AG08396 (cell line): ENCODE data around the gene LRRN1.

Source experiments
- DNase-seq: peaks from one replicate; pipeline ENCODE4 v3.0.0; 2012; ENCODE audit warnings: low spot score, mixed read lengths

The LRRN1 gene

DNA sequence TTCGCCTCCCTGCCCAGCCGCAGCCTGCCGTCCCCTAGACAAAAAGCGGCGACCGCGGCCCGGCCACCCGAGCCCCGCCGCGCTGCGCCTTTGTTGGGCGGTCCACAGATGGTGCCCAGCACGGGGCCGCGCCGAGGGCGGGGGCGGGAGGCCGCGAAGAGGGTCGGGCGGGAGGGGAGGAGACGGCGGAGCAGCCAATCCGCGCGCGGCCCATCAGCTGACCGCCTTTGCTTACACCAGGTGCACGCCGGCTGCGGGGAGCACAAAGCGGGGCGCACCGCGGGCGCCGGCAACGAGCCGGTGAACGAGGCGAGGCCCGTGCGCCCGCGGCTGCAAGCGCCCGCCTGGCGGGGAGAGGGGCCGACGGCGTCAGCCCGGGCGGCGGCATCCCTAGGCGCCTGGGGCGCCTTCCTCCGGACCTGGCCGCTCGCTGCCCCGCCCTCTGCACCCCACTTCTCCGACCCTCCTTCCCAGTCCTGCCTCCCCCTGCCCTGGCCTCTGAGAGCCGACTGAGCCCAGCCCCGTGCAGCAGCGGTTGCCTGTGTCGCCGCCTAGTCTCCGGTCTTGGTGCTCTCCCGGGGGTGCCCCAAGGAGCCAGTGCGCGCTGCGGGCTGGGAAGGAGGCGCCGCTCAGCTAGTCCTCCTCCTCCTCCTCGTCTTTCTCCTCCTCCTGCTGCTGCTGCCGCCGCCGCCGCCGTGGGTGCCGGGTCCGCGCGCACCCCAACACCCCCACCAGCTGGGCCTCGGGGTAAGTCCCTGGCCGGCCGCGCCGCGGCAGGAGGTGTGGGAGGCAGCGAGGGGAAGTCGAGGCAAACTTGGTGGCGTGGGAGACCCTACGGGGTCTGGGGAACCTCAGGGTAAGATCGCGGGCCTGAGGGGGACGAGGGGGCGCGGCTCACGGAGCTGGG is at the start of gene LRRN1:
TSS of gene LRRN1 (plus strand) at position 259 of the 907 bp plus-strand sequence. CDS start 45,211 bp downstream, outside the sequence.
- no peak for DNase-seq

- no peak for DNase-seq
Observed at GRCh38 chr3:3753416-3753815, 45.8 kb upstream of the LRRN1 start.

DNA sequence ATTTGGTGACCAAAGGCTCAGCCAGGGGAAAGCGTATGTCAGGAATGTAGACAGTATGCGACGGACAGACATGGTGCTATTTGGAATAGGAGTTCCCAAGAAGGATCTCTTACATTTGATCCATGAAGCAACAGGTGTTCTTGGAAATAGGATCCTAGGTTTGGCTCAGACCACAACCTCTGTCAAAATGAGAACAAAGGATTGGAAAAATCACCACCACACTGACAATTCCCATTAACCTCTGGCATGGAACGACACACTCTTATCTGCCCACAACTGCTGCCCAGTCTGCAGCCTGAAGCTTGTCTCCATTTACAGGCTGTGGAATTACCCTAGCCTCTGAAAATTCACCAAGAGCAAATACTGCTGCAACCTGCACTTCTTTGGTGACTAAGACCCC is 33.6 kb upstream of the LRRN1 start:
- DNase-seq: no peak

- DNase-seq: no peak
Observed at GRCh38 chr3:3766140-3766539, 33.1 kb upstream of the LRRN1 start.

DNA sequence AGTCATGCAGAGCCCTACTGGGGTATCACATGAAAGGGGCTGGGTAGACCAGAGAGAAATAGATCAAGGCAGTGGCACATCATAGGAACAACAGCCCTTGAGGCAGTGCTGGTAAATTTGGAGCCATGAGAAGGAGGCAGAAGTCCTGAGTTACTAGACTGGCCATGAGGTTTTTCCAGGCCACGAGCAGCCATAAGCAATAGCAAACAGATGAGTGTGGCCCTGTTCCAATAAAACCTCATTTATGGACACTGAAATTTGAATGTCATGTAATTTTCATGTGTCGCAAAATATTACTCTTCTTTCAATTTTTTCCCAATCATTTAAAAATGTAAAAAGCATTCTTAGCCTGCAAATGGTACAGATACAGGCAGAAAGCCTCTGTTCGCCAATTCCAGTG is 28.1 kb upstream of the LRRN1 start:
- DNase-seq: no peak

DNA sequence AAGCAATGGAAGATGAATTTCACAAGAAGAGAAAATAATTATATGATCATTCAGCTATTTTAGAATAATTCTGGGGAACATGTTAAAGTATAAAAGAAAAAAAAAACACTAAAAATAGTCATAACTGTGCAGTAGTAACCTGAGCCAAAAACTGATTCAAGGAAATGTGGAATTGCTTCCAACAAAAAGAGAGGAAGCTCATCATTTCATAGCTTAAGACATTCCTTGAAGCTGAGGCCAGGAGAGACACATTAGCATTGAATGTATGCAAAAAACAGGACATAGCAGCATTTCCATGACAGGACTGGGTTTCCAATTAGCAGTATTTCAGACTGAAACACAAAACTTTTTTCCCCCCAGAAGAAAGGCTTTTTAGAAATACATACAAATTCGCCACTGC is 27.7 kb upstream of the LRRN1 start:
- DNase-seq: no peak

GRCh38 chr3:3772338-3772737 is 26.9 kb upstream of the LRRN1 start:
- DNase-seq: no peak

DNA sequence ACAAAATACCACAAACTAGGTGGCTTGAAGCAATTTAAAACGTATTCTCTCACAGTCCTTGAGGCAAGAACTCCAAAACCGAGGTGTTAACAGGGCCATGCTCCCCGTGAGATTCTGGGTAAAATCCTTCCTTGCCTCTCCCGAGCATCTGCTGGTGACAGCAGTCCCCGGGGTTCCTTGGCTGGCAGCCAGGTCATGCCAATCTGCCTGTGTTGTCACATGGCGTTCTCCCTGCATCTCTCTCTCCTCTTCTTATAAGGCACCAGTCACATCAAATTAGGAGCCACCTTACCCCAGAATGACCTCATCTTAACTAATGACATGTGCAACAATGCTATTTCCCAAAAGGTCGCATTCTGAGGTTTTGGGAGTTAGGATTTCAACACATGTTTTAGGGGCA is 26.3 kb upstream of the LRRN1 start:
- DNase-seq: no peak

GRCh38 chr3:3776607-3777006 is 22.6 kb upstream of the LRRN1 start:
- DNase-seq: no peak

- DNase-seq: no peak
Observed at GRCh38 chr3:3778216-3778615, 21.0 kb upstream of the LRRN1 start.

- DNase-seq: no peak
Observed at GRCh38 chr3:3778641-3779270, 20.5 kb upstream of the LRRN1 start.

- no peak for DNase-seq
Observed at GRCh38 chr3:3782457-3782856, 16.8 kb upstream of the LRRN1 start.

- no peak for DNase-seq
Observed at GRCh38 chr3:3783210-3783609, 16.0 kb upstream of the LRRN1 start.

DNA sequence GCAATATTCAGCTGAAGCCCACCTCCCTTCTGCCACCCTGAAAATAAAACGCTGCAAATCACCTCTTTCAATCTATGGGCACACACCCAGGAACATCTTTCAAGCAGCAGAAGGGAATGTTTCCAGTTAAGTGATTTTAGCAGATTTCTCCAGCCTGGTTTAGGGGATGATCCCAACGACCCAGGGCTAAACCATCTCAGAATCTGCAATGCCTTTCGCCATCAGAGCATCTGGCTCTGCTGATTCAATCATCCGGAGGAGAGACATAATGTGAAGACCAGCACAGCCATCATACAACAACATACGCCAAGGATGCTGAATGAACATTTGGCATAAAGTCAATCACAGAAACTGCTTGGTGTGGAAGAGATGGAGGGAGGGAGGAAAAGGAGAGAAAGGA is 15.5 kb upstream of the LRRN1 start:
- no peak for DNase-seq

DNA sequence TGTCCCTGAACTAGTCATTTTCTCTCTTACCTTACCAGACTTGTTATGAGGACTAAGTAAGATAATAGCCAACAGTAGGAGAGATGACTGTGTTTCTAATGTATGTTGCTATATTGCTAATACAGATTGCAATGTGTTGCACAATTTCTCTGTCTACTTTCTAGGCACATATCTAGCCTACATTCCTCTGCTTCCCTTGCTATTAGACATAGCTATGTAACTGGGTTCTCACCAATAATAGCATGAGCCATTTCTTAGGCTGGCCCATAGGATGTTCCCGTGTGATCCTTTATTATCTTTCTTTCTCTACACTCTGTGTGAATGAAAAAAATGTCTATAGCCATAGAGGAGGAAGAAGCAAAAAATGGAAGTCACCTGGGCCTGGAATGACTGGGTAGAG is 6.8 kb upstream of the LRRN1 start:
- no peak for DNase-seq

GRCh38 chr3:3798631-3799113 is 559 bp upstream of the LRRN1 start:
- DNase-seq: no peak

DNA sequence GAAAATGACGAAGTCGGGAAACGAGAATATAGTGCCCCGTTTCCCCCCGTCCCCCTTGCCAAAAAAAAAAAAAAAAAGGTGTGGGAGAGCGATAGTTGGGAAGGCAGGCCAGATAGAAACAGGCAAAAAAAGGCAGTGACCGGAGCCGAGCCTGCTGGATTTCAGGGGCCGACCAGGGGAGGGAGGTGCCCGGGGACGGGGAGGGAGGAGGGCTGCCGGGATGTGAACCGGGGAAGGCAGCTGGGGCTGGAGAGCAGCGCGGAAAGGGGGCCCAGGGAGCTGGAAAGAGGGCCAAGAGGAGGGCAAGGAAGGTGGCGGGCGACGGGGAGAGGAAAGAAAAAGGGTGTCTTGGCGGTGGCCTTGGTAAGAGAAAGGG is 837 bp downstream of the LRRN1 start:
- DNase-seq: no peak

GRCh38 chr3:3800685-3801493 is 1.7 kb downstream of the LRRN1 start:
- DNase-seq: no peak

- DNase-seq: no peak
Observed at GRCh38 chr3:3801494-3801841, 2.2 kb downstream of the LRRN1 start.

- no peak for DNase-seq
Observed at GRCh38 chr3:3802046-3802445, 2.8 kb downstream of the LRRN1 start.

- no peak for DNase-seq
Observed at GRCh38 chr3:3804560-3804959, 5.3 kb downstream of the LRRN1 start.

DNA sequence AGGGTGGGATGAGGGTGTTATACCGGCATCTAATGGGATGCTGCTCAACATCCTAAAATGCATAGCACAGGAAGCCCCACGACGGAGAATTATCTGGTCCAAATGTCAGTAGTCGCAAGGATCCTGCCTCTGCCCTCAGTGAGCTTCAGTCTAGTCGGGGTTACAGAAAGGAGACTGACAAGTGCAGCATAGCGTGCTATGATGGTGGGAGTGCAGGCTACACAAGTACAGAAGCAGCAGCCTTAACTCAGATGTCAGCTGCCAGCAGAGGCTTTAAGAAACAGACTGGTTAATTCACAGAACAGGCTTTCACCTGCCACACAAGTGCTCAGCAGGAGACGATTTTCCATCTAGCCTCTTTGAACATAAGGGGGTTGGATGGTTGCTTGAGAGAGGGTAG is 6.9 kb downstream of the LRRN1 start:
- no peak for DNase-seq

DNA sequence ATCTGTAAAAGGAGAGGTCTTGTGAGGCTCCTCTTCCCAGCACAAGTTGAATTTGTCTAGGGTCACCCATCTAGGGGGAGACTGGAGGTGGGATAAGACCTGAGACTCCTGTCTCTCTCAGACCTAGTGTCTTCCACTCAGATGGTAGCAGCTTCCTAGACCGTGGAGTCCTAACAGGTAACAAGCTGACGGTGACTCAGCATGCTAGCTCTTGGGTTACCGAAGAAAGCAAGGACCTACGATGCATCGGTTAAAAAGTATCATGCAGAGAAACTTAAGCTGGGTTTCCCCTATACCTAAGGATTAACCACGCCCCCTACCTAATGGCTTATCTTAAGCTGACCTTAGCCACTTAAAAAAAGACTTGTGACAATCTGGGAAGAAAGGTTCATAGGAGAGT is 7.6 kb downstream of the LRRN1 start:
- no peak for DNase-seq
